ENCODE data around the gene CCDC134. TPM values are rescaled to one million over a fixed set of nuclear protein-coding genes. Genes with fewer than 3 reads are reported as not detected.

CCDC134 gene
- total and polyA plus RNA-seq, 9 donors, result 1.3 to 13.3 (median 8.7) TPM

GRCh38 chr22:41810022-41810421 lies 9.5 kb downstream of the CCDC134 start:
- DNase-seq, result no peak
- H3K36me3 ChIP-seq, result no peaks in the 10 kb centered on the region
- H3K9me3 ChIP-seq, result no peaks in the 10 kb centered on the region
- no peak overlapping the region for H3K27ac ChIP-seq
- intact Hi-C loops (cut with DNase I), result no loop called here
- no peaks in the 10 kb centered on the region for H3K27me3 ChIP-seq
- TF ChIP-seq POLR2A (IDR thresholded peaks at IDR 0.05) (no peak), EP300 (IDR thresholded peaks at IDR 0.05) (no peak)
- TF ChIP-seq, protein P1, sequence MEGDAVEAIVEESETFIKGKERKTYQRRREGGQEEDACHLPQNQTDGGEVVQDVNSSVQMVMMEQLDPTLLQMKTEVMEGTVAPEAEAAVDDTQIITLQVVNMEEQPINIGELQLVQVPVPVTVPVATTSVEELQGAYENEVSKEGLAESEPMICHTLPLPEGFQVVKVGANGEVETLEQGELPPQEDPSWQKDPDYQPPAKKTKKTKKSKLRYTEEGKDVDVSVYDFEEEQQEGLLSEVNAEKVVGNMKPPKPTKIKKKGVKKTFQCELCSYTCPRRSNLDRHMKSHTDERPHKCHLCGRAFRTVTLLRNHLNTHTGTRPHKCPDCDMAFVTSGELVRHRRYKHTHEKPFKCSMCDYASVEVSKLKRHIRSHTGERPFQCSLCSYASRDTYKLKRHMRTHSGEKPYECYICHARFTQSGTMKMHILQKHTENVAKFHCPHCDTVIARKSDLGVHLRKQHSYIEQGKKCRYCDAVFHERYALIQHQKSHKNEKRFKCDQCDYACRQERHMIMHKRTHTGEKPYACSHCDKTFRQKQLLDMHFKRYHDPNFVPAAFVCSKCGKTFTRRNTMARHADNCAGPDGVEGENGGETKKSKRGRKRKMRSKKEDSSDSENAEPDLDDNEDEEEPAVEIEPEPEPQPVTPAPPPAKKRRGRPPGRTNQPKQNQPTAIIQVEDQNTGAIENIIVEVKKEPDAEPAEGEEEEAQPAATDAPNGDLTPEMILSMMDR (IDR thresholded peaks at IDR 0.05), result no peak
- WGBS, 3 donors, result 92 to 96% (median 93%) methylated on average over 12 of the region's 12 CpGs
- H3K4me1 ChIP-seq (ENCODE audit: insufficient read depth), result no peaks in the 10 kb centered on the region
- no peak overlapping the region for H3K4me3 ChIP-seq

DNA sequence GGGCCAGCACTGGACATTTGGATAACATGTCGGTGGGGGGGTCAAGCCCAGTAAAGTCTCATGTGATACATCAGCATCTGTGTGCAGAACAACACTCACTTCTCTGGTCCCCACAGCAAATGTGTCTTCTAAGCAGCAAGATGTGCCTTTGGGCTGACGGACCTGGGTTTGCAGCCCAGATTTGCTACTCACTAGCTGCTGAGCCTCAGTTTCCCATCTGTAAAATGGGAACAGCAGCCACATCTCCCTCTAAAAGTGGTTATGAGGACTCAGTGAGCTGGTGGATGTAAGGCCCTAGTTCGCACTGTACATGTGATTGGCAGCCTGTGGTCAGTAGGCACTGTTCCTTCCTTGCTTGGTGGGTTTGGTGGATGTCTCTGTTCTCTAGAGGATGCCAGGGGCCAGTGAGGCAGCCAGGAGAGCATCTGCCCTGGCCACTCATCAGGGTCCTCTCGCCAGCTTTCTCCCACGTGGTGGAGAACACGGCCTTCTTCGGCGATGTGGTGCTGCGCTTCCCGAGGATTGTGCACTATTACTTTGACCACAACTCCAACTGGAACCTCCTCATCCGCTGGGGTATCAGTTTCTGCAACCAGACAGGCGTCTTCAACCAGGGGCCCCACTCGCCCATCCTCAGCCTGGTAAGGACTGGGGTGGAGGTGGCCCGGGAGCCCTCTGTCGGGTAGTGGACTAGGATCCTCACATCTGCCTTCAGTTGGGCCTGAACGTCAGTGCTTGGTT lies 12.5 kb downstream of the CCDC134 start:
- no peaks in the 10 kb centered on the region for H3K36me3 ChIP-seq
- WGBS, 3 donors, result 93 to 97% (median 94%) methylated on average over 16 of the region's 16 CpGs
- H3K27me3 ChIP-seq, result no peaks in the 10 kb centered on the region

DNA sequence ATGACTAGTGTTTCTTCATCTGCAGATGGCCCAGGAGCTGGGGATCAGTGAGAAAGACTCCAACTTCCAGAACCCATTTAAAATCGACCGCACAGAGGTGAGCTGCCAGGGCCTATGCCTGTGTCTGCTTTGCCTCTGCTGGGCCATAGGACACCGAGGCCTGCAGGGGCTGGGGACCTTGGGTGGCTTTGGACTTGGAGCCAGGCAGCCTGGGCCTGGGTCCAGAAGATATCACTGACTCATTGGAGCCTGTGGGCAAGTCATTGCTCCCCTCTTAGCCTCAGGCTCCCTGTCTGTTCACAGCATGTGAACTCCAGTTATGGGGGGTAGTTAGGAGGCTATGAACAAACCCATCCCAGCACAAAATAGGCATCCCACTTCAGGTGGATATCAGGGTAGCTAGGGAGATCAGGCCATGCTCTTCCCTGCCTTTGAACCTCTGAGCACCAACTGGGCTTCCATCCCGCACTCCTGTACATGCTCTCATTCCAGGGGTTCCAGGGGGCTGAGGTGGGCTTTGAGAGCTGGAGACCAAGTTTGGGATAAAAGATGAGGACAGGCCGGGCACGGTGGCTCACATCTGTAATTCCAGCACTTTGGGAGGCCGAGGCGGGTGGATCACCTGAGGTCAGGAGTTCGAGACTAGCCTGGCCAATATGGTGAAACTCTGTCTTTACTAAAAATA lies 13.4 kb downstream of the CCDC134 start:
- Histone ChIP-seq H3K4me1 (ENCODE audit: insufficient read depth) (peaks cover 3% of the 10 kb centered on the region), H3K27me3 (no peaks in the 10 kb centered on the region), H3K4me3 (no peak overlapping the region), H3K36me3 (no peaks in the 10 kb centered on the region), H3K27ac (no peak overlapping the region), H3K9me3 (no peaks in the 10 kb centered on the region)
- TF ChIP-seq EP300 (IDR thresholded peaks at IDR 0.05), result no peak
- TF ChIP-seq, protein P1 (IDR thresholded peaks at IDR 0.05), result no peak
- TF ChIP-seq POLR2A (IDR thresholded peaks at IDR 0.05), result no peak
- 93 to 97% (median 94%) methylated on average over 9 of the region's 9 CpGs for WGBS, 3 donors
- DNase-seq, result no peak
- intact Hi-C loops (cut with DNase I), result no loop called here

More for the DNA sequence above, 12.5 kb downstream of the CCDC134 start:
- H3K4me3 ChIP-seq, result no peak overlapping the region
- intact Hi-C loops (cut with DNase I), result no loop called here
- H3K4me1 ChIP-seq (ENCODE audit: insufficient read depth), result no peaks in the 10 kb centered on the region
- TF ChIP-seq EP300 (IDR thresholded peaks at IDR 0.05) (no peak), POLR2A (IDR thresholded peaks at IDR 0.05) (no peak)
- TF ChIP-seq, protein P1 (IDR thresholded peaks at IDR 0.05), result no peak
- no peak for DNase-seq
- H3K9me3 ChIP-seq, result no peaks in the 10 kb centered on the region
- H3K27ac ChIP-seq, result no peak overlapping the region

GRCh38 chr22:41815716-41816115 lies 15.2 kb downstream of the CCDC134 start:
- H3K36me3 ChIP-seq, result no peaks in the 10 kb centered on the region
- no peak for TF ChIP-seq POLR2A (IDR thresholded peaks at IDR 0.05)
- TF ChIP-seq, protein P1 (IDR thresholded peaks at IDR 0.05), result no peak
- TF ChIP-seq EP300 (IDR thresholded peaks at IDR 0.05), result no peak
- intact Hi-C loops (cut with DNase I), result no loop called here
- H3K9me3 ChIP-seq, result no peaks in the 10 kb centered on the region
- H3K27me3 ChIP-seq, result no peaks in the 10 kb centered on the region
- peaks cover 8% of the 10 kb centered on the region for H3K4me1 ChIP-seq (ENCODE audit: insufficient read depth)
- no peak overlapping the region for H3K27ac ChIP-seq
- WGBS, 3 donors, result 87 to 89% (median 89%) methylated on average over 3 of the region's 3 CpGs
- DNase-seq, result no peak
- no peak overlapping the region for H3K4me3 ChIP-seq

Measured in ovary (tissue), 9 donors.